Neural cell (in vitro differentiated cells): ENCODE results near the gene GATA2. TPM values are rescaled to one million over a fixed set of nuclear protein-coding genes. Genes with fewer than 3 reads are reported as not detected.

ENCODE experiments used
- H2AFZ ChIP-seq: fragments of 200-600, 300-800 bp; sonication (generic), shearing (Covaris generic); 2 replicates; pipeline ENCODE4 v1.6.0; 2014; ENCODE audit warnings: low read depth, mild to moderate bottlenecking, antibody characterized with exemption, low read length, moderate library complexity
- H3F3A ChIP-seq: fragments of 200-600 bp; shearing (Covaris generic); 2 replicates; pipeline ENCODE4 v1.6.1; 2016; ENCODE audit warnings: mild to moderate bottlenecking, moderate library complexity, mixed read lengths, antibody characterized with exemption, low read length; ENCODE audit not compliant: insufficient read depth, poor library complexity, severe bottlenecking
- H3K27ac ChIP-seq: fragments of 200-600, 300-800 bp; sonication (generic), shearing (Covaris generic); 2 replicates; pipeline ENCODE4 v1.5.1; 2014; ENCODE audit warnings: mild to moderate bottlenecking, low read length, moderate library complexity
- H3K27me3 ChIP-seq: fragments of 300-800, 200-600 bp; sonication (generic), shearing (Covaris generic); 2 replicates; pipeline ENCODE4 v1.6.0; 2014; ENCODE audit warnings: mild to moderate bottlenecking, low read depth, low read length, moderate library complexity; ENCODE audit not compliant: insufficient read depth
- H3K36me3 ChIP-seq: fragments of 300-800, 200-600 bp; sonication (generic), shearing (Covaris generic); 2 replicates; pipeline ENCODE4 v1.5.1; 2014; ENCODE audit warnings: mild to moderate bottlenecking, antibody characterized with exemption, low read length, moderate library complexity; ENCODE audit not compliant: insufficient read depth
- H3K4me2 ChIP-seq: fragments of 300-800, 200-600 bp; sonication (generic), shearing (Covaris generic); 2 replicates; pipeline ENCODE4 v1.6.0; 2014; ENCODE audit warnings: mild to moderate bottlenecking, low read length
- H3K4me3 ChIP-seq: fragments of 300-800, 200-600 bp; sonication (generic), shearing (Covaris generic); 2 replicates; pipeline ENCODE4 v1.5.1; 2014; ENCODE audit warnings: mild to moderate bottlenecking, low read length, moderate library complexity
- H3K79me2 ChIP-seq: fragments of 200-600 bp; shearing (Covaris generic); replicated peaks from 2 replicates; pipeline ENCODE4 v1.6.0; 2014; ENCODE audit warnings: mild to moderate bottlenecking, low read length, moderate library complexity; ENCODE audit not compliant: insufficient read depth
- H3K9ac ChIP-seq: fragments of 300-800, 200-600 bp; sonication (generic), shearing (Covaris generic); 2 replicates; pipeline ENCODE4 v1.6.1; 2016; ENCODE audit warnings: mild to moderate bottlenecking, low read length, mixed read lengths
- H3K9me2 ChIP-seq: fragments of 200-600 bp; shearing (Covaris generic); 2 replicates; pipeline ENCODE4 v1.6.1; 2016; ENCODE audit warnings: mild to moderate bottlenecking, low read length, mixed read lengths; ENCODE audit not compliant: insufficient read depth
- H3K9me3 ChIP-seq: fragments of 200-600, 300-800 bp; sonication (generic), shearing (Covaris generic); 2 replicates; pipeline ENCODE4 v1.6.1; 2016; ENCODE audit warnings: mild to moderate bottlenecking, mixed run types, low read length, moderate library complexity, mixed read lengths
- H4K20me1 ChIP-seq: fragments of 200-600 bp; shearing (Covaris generic); 2 replicates; pipeline ENCODE4 v1.6.1; 2016; ENCODE audit warnings: mild to moderate bottlenecking, mixed run types; ENCODE audit not compliant: insufficient read depth
- EP300 ChIP-seq: fragments of 450-650 bp; conservative IDR thresholded peaks from 2 replicates; pipeline ENCODE4 v1.6.1; 2014; ENCODE audit warnings: antibody characterized with exemption, mild to moderate bottlenecking, moderate library complexity; ENCODE audit not compliant: poor library complexity, severe bottlenecking
- EZH2 ChIP-seq: fragments of 200-600, 300-800 bp; shearing (Covaris generic), sonication (generic); IDR thresholded peaks from 2 replicates; pipeline ENCODE4 v1.6.1; 2014; ENCODE audit warnings: antibody characterized with exemption, low read length, borderline replicate concordance, mild to moderate bottlenecking; ENCODE audit not compliant: insufficient read depth, poor library complexity, severe bottlenecking
- MXI1 ChIP-seq: fragments of 450-650 bp; conservative IDR thresholded peaks from 2 replicates; pipeline ENCODE4 v1.6.1; 2014; ENCODE audit warnings: antibody characterized with exemption, mild to moderate bottlenecking; ENCODE audit not compliant: poor library complexity, severe bottlenecking
- POLR2AphosphoS5 ChIP-seq: IDR thresholded peaks from 2 replicates; pipeline ENCODE4 v1.6.1; 2012
- RAD21 ChIP-seq: fragments of 450-650 bp; conservative IDR thresholded peaks from 2 replicates; pipeline ENCODE4 v1.6.1; 2014; ENCODE audit warnings: antibody characterized with exemption, mild to moderate bottlenecking, moderate library complexity
- SMC3 ChIP-seq: fragments of 450-650 bp; conservative IDR thresholded peaks from 2 replicates; pipeline ENCODE4 v1.6.1; 2014; ENCODE audit warnings: antibody characterized with exemption, mild to moderate bottlenecking, moderate library complexity; ENCODE audit not compliant: poor library complexity
- TAF1 ChIP-seq: IDR thresholded peaks from 2 replicates; pipeline ENCODE4 v1.6.1; 2012; ENCODE audit warnings: low read depth
- polyA minus RNA-seq: library from RNA; depleted of rRNA, polyadenylated mRNA; stranded (reverse); fragments of >200 nt; gene quantifications from 2 replicates; pipeline ENCODE4 v1.2.3, GENCODE V29; 2014
- polyA plus RNA-seq: library from polyadenylated mRNA; depleted of rRNA; stranded (reverse); fragments of >200 nt; gene quantifications from 2 replicates; pipeline ENCODE4 v1.2.3, GENCODE V29; 2014
- TF ChIP-seq, protein P1 (sequence below): IDR thresholded peaks from 2 replicates; pipeline ENCODE4 v1.6.1; 2012; ENCODE audit warnings: borderline replicate concordance
- TF ChIP-seq, protein P2 (sequence below): fragments of 450-650 bp; IDR thresholded peaks from 2 replicates; pipeline ENCODE4 v1.5.1; 2014; ENCODE audit warnings: antibody characterized with exemption, mild to moderate bottlenecking, moderate library complexity; ENCODE audit not compliant: poor library complexity, severe bottlenecking

Gene GATA2
- polyA plus RNA-seq = not detected in 2 replicates
- not detected in 2 replicates for polyA minus RNA-seq

DNA sequence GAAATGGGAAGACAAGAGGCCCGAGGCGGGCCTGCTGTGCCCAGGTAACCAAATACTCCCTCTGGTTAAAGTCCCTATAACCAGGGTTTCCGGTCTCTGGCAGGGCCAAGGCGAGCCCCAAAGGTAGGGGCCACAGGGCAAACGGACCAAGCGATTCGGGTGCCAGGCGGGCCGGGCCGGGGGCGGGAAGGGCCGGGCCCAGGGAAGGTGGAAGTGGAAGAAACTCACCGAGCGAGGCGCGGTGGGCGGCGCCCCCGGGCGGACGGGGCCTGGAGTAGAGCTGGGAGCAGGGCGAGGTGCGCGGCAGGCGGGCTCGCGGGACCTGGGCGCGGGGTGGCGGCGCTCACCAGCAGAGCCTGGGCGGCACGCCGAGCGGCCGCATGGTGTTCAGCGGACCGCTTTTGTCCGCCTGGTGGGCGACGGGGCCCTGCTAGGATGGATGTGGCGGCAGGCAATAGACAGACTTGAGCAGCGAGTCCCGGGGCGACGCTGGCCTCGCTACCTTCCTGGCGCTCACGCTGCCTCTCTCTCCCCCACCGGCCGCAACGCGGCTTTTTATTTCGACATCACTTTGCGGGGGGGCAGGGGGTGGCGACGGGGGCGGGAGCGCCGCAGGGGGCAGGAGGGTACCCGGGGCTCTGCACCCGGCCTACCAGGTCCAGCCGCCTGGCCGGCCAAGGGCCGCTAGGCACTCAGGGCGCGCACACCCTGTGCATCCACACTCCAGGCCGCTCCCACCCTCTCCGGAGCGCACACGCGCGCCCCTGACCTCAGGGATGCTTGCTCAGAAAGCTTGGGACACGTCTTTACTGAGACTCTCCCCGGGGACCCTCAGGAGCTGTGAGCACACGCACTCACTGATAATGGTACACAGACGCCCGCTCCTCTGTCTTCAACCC, at the start of gene GATA2:
TSS of gene GATA2 (minus strand) at position 531 of the 899 bp plus-strand sequence. CDS start 6,170 bp downstream, outside the sequence.
- TF ChIP-seq MXI1 (no peak), TAF1 (no peak), EZH2 (no peak), EP300 (no peak), SMC3 (no peak), POLR2AphosphoS5 (no peak), RAD21 (no peak)
- TF ChIP-seq, protein P1, sequence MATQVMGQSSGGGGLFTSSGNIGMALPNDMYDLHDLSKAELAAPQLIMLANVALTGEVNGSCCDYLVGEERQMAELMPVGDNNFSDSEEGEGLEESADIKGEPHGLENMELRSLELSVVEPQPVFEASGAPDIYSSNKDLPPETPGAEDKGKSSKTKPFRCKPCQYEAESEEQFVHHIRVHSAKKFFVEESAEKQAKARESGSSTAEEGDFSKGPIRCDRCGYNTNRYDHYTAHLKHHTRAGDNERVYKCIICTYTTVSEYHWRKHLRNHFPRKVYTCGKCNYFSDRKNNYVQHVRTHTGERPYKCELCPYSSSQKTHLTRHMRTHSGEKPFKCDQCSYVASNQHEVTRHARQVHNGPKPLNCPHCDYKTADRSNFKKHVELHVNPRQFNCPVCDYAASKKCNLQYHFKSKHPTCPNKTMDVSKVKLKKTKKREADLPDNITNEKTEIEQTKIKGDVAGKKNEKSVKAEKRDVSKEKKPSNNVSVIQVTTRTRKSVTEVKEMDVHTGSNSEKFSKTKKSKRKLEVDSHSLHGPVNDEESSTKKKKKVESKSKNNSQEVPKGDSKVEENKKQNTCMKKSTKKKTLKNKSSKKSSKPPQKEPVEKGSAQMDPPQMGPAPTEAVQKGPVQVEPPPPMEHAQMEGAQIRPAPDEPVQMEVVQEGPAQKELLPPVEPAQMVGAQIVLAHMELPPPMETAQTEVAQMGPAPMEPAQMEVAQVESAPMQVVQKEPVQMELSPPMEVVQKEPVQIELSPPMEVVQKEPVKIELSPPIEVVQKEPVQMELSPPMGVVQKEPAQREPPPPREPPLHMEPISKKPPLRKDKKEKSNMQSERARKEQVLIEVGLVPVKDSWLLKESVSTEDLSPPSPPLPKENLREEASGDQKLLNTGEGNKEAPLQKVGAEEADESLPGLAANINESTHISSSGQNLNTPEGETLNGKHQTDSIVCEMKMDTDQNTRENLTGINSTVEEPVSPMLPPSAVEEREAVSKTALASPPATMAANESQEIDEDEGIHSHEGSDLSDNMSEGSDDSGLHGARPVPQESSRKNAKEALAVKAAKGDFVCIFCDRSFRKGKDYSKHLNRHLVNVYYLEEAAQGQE = no peak
- TF ChIP-seq, protein P2, sequence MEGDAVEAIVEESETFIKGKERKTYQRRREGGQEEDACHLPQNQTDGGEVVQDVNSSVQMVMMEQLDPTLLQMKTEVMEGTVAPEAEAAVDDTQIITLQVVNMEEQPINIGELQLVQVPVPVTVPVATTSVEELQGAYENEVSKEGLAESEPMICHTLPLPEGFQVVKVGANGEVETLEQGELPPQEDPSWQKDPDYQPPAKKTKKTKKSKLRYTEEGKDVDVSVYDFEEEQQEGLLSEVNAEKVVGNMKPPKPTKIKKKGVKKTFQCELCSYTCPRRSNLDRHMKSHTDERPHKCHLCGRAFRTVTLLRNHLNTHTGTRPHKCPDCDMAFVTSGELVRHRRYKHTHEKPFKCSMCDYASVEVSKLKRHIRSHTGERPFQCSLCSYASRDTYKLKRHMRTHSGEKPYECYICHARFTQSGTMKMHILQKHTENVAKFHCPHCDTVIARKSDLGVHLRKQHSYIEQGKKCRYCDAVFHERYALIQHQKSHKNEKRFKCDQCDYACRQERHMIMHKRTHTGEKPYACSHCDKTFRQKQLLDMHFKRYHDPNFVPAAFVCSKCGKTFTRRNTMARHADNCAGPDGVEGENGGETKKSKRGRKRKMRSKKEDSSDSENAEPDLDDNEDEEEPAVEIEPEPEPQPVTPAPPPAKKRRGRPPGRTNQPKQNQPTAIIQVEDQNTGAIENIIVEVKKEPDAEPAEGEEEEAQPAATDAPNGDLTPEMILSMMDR = no peak
- no peak within 1 kb of the TSS for H3K27ac ChIP-seq

DNA sequence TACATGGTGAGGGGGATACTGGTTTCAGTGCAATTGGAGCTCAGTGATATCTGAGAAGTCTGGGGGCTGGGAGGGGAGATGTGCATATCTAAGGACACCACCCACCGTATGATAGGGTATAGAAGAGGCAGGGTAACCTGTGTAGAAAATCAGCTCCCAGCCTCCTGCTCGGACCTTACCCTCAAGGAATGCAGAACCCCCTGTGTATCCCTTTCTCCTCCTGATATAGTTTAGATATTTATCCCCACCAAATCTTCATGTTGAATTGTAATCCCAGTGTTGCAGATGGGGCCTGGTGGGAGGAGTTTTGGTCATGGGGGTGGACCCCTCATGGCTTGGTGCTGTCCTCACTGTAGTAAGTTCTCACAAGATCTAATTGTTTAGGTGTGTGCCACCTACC, 48.2 kb upstream of the GATA2 start:
- H3K4me3 ChIP-seq = no peak overlapping the region
- H3K9me3 ChIP-seq = no peaks in the 10 kb centered on the region
- no peaks in the 10 kb centered on the region for H3F3A ChIP-seq
- TF ChIP-seq, protein P1 = no peak
- TF ChIP-seq EZH2 (no peak), POLR2AphosphoS5 (no peak), TAF1 (no peak), MXI1 (no peak)
- no peak overlapping the region for H2AFZ ChIP-seq
- no peak overlapping the region for H3K9ac ChIP-seq
- no peaks in the 10 kb centered on the region for H3K27me3 ChIP-seq
- no peaks in the 10 kb centered on the region for H3K36me3 ChIP-seq
- H3K79me2 ChIP-seq = no peaks in the 10 kb centered on the region
- H3K4me2 ChIP-seq = no peak overlapping the region
- no peaks in the 10 kb centered on the region for H3K9me2 ChIP-seq
- no peak overlapping the region for H3K27ac ChIP-seq
- H4K20me1 ChIP-seq = no peaks in the 10 kb centered on the region

More for the DNA sequence above, at the start of gene GATA2:
- Histone ChIP-seq H4K20me1 (no peaks in the 10 kb centered on the region), H3F3A (no peaks in the 10 kb centered on the region), H3K4me3 (no peak within 1 kb of the TSS), H3K9me3 (no peaks in the 10 kb centered on the region), H3K4me2 (no peak within 1 kb of the TSS), H3K9ac (no peak within 1 kb of the TSS), H3K27me3 (peaks cover 96% of the 10 kb centered on the region), H3K36me3 (no peaks in the 10 kb centered on the region), H2AFZ (no peak within 1 kb of the TSS), H3K79me2 (no peaks in the 10 kb centered on the region), H3K9me2 (no peaks in the 10 kb centered on the region)
